Kidney (tissue), 14 donors: Measurements from ENCODE around the gene CTTN. TPM values are rescaled to one million over a fixed set of nuclear protein-coding genes. Genes with fewer than 3 reads are reported as not detected.

Source experiments
- DNase-seq, 5 donors: peaks; one replicate each; pipeline ENCODE4 v3.0.0-alpha.2; 2013 to 2020
- FAIRE-seq: peaks from 2 replicates; lab custom pipeline; 2012; peaks lifted over from hg19 to GRCh38; lab: Jason Lieb, UNC
- H3K27ac ChIP-seq, 2 donors: one replicate each; pipeline ENCODE4 v1.7.0; 2013; ENCODE audit warnings: low read depth in 2 of 2, low read length in 2 of 2, inconsistent platforms in 1 of 2
- H3K27me3 ChIP-seq: one replicate; pipeline ENCODE4 v1.7.1; 2013; ENCODE audit warnings: low read length, inconsistent platforms; ENCODE audit not compliant: control insufficient read depth, insufficient read depth
- H3K36me3 ChIP-seq, 3 donors: one replicate each; pipeline versions ENCODE4 v1.7.0 to v1.7.1; 2013; ENCODE audit warnings: low read length in 3 of 3, control low read depth in 1 of 3, inconsistent platforms in 1 of 3; ENCODE audit not compliant: insufficient read depth in 3 of 3, control insufficient read depth in 2 of 3
- H3K4me1 ChIP-seq, 3 donors: one replicate each; pipeline versions ENCODE4 v1.7.0 to v1.7.1; 2013; ENCODE audit warnings: low read length in 3 of 3, inconsistent platforms in 1 of 3, low read depth in 1 of 3; ENCODE audit not compliant: control insufficient read depth in 2 of 3, insufficient read depth in 2 of 3
- H3K4me3 ChIP-seq, 3 donors: one replicate each; pipeline versions ENCODE4 v1.7.0 to v1.8.1; 2013; ENCODE audit warnings: low read length in 3 of 3, control low read depth in 1 of 3, inconsistent platforms in 1 of 3
- H3K9ac ChIP-seq, 3 donors: one replicate each; pipeline versions ENCODE4 v1.7.0 to v1.7.1; 2013; ENCODE audit warnings: low read length in 3 of 3, control low read depth in 1 of 3, inconsistent platforms in 1 of 3
- H3K9me3 ChIP-seq, 3 donors: one replicate each; pipeline versions ENCODE4 v1.7.0 to v1.7.1; 2013; ENCODE audit warnings: low read length in 3 of 3, control low read depth in 1 of 3, inconsistent platforms in 1 of 3; ENCODE audit not compliant: control insufficient read depth in 2 of 3, insufficient read depth in 1 of 3
- CTCF ChIP-seq: IDR thresholded peaks from 3 replicates; pipeline ENCODE4 v1.5.1; 2012; ENCODE audit warnings: mild to moderate bottlenecking, moderate library complexity, borderline replicate concordance; ENCODE audit not compliant: insufficient read depth; ENCODE audit errors: extremely low read depth
- intact Hi-C: fragments of 100-400 bp; cut with DNase I; formaldehyde crosslinking; loops from one replicate; pipeline ENCODE4 v1.11.1; 2022
- polyA plus RNA-seq: library from polyadenylated mRNA; stranded (reverse); fragments of 350-450 nt; fragmentation: Illumina TruSeq; extraction: RNeasy Lipid Tissue Mini Kit (QIAGEN cat#74804); gene quantifications from one replicate; pipeline ENCODE4 v1.2.3, GENCODE V29; 2014; ENCODE audit warnings: low read depth, low replicate concordance; ENCODE audit not compliant: insufficient read depth
- total RNA-seq: library from RNA; stranded (reverse); fragmentation: NEBNext Ultra II Directional; extraction: Animal tissue kit (Norgen Biotek cat#: 25700); gene quantifications from one replicate; pipeline ENCODE4 v1.2.1, GENCODE V29; 2021
- donor health status: control.
- donor health status: control.
- donor health status: control.
- donor health status: control.
- donor health status: control.
- donor health status: DM: yes; HTN: yes; CAD: no.
- donor health status: Normal renal cell carcinoma (clear cell type).

CTTN gene
- total and polyA plus RNA-seq, 2 donors from 2014 or later: 84.9 to 316 TPM

GRCh38 chr11:70368961-70369360, 29.4 kb upstream of the CTTN start:
- Histone ChIP-seq H3K4me3 (no peak overlapping the region), H3K27ac (no peak overlapping the region), H3K9me3 (no peaks in the 10 kb centered on the region), H3K27me3 (no peaks in the 10 kb centered on the region), H3K36me3 (peaks cover 2 to 18% (median 17%) of the 10 kb centered on the region in 3 donors), H3K9ac (no peak overlapping the region), H3K4me1 (no peaks in the 10 kb centered on the region)
- FAIRE-seq: no peak
- no peak for TF ChIP-seq CTCF
- no peak for DNase-seq
- intact Hi-C loops: no loop called here

DNA sequence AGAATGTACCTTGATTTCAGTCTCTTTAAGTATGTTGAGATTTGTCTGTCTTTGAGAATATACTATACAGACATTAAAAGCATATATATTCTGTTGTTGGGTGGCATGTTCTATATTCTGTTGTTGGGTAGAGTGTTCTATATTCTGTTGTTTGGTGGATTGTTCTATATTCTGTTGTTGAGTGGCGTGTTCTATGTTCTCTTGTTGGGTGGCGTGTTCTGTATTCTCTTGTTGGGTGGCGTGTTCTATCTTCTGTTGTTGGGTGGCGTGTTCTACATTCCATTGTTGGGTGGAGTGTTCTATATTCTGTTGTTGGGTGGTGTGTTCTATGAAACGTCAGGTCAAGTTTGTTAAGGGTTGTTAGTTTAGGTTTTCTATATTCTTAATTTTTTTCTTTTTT, 27.1 kb upstream of the CTTN start:
- Histone ChIP-seq H3K4me3 (no peak overlapping the region), H3K9ac (no peak overlapping the region), H3K4me1 (no peaks in the 10 kb centered on the region), H3K27ac (no peak overlapping the region), H3K9me3 (no peaks in the 10 kb centered on the region), H3K36me3 (peaks cover 2 to 18% (median 17%) of the 10 kb centered on the region in 3 donors), H3K27me3 (no peaks in the 10 kb centered on the region)
- TF ChIP-seq CTCF: no peak
- FAIRE-seq: no peak
- DNase-seq: no peak
- intact Hi-C loops: no loop called here

DNA sequence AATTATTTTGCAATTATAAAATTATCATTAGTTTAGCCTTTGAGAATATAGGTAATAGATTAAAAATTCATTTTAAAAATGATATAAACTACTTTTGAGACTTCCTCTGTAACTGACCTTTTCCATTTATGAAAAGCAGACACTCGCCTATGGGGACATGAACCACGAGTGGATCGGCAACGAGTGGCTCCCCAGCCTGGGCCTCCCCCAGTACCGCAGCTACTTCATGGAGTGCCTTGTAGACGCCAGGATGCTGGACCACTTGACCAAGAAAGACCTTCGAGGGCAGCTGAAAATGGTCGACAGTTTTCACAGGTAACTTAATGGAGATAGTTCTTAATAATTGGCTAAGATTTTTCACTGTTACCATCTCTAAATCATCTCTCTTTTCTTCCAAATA, 26.3 kb upstream of the CTTN start:
- intact Hi-C loops: no loop called here
- Histone ChIP-seq H3K27me3 (no peaks in the 10 kb centered on the region), H3K9ac (no peak overlapping the region), H3K4me1 (no peaks in the 10 kb centered on the region), H3K4me3 (no peak overlapping the region), H3K27ac (no peak overlapping the region), H3K9me3 (no peaks in the 10 kb centered on the region), H3K36me3 (peaks cover 2 to 19% (median 16%) of the 10 kb centered on the region in 3 donors)
- FAIRE-seq: no peak
- no peak for TF ChIP-seq CTCF
- no peak for DNase-seq

DNA sequence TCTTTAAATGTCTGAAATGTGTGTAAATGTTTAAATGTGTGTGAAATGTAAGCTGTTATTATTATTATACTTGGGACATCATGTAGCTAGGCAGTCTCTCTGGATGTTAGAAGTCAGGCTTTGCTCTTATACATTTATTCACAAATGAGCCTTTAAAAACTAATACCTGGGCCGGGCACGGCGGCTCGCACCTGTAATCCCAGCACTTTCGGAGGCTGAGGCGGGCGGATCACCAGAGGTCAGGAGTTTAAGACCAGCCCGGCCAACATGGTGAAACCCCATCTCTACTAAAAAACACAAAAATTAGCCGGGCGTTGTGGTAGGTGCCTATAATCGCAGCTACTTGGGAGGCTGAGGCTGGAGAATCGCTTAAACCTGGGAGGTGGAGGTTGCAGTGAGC, 21.7 kb upstream of the CTTN start:
- DNase-seq (no peak), FAIRE-seq (no peak)
- H3K9me3 ChIP-seq: no peaks in the 10 kb centered on the region
- H3K27ac ChIP-seq: no peak overlapping the region
- no peak overlapping the region for H3K9ac ChIP-seq
- no peak overlapping the region for H3K4me3 ChIP-seq
- intact Hi-C loops: no loop called here
- H3K36me3 ChIP-seq: peaks cover 2 to 33% (median 25%) of the 10 kb centered on the region in 3 donors
- H3K27me3 ChIP-seq: no peaks in the 10 kb centered on the region
- no peak for TF ChIP-seq CTCF
- no peaks in the 10 kb centered on the region for H3K4me1 ChIP-seq
